Calu3 (cell line): Measurements from ENCODE around the gene LDHB. TPM values are rescaled to one million over a fixed set of nuclear protein-coding genes. Genes with fewer than 3 reads are reported as not detected.
A peak's percentile ranks its signal among the peaks of the same experiment; 100 is the strongest.

Experiments used
- BruUV-seq: library from RNA; stranded (reverse); fragments of 400-500 nt; replicated peaks from 2 replicates; lab custom pipeline; 2021; lab: Mats Ljungman, UMichigan
- CTCF ChIA-PET: fragments of 300-600 bp; sonication (Branson Sonifier 250); formaldehyde crosslinking; loops from one replicate; lab custom pipeline; 2022; ENCODE audit warnings: antibody characterized with exemption; lab: Charles Lee
- DNase-seq: peaks from one replicate; pipeline ENCODE4 v3.0.0; 2022
- H3K27ac Mint-ChIP-seq: one replicate; pipeline ENCODE4 v1.8.0; 2022; ENCODE audit warnings: mixed read lengths; ENCODE audit not compliant: unreplicated experiment
- H3K27me3 Mint-ChIP-seq: one replicate; pipeline ENCODE4 v1.8.0; 2022; ENCODE audit warnings: mixed read lengths; ENCODE audit not compliant: unreplicated experiment
- H3K36me3 Mint-ChIP-seq: one replicate; pipeline ENCODE4 v1.8.0; 2022; ENCODE audit warnings: mild to moderate bottlenecking, moderate library complexity, mixed read lengths; ENCODE audit not compliant: insufficient read depth, unreplicated experiment
- H3K4me1 Mint-ChIP-seq: one replicate; pipeline ENCODE4 v1.8.0; 2022; ENCODE audit warnings: mild to moderate bottlenecking, low read depth, mixed read lengths; ENCODE audit not compliant: unreplicated experiment
- H3K4me3 Mint-ChIP-seq: one replicate; pipeline ENCODE4 v1.8.0; 2022; ENCODE audit warnings: mild to moderate bottlenecking, low read depth, moderate library complexity, mixed read lengths; ENCODE audit not compliant: unreplicated experiment
- H3K9me3 Mint-ChIP-seq: one replicate; pipeline ENCODE4 v1.8.0; 2022; ENCODE audit warnings: low read depth, mixed read lengths; ENCODE audit not compliant: unreplicated experiment
- intact Hi-C: fragments of 100-400 bp; cut with micrococcal nuclease; formaldehyde crosslinking; loops from one replicate; pipeline ENCODE4 v1.10.0; 2022; ENCODE audit not compliant: unreplicated experiment
- total RNA-seq: library from RNA; stranded (reverse); gene quantifications from 2 replicates; pipeline ENCODE4 v1.2.3, GENCODE V29; 2022
- TF ChIP-seq, protein P1 (sequence below): fragments of 200-600 bp; IDR thresholded peaks from one replicate; pipeline ENCODE4 v1.8.0; 2022; ENCODE audit warnings: antibody characterized with exemption; ENCODE audit not compliant: unreplicated experiment

LDHB gene
- total RNA-seq, 1 experiment from 2014 or later: 826 TPM

DNA sequence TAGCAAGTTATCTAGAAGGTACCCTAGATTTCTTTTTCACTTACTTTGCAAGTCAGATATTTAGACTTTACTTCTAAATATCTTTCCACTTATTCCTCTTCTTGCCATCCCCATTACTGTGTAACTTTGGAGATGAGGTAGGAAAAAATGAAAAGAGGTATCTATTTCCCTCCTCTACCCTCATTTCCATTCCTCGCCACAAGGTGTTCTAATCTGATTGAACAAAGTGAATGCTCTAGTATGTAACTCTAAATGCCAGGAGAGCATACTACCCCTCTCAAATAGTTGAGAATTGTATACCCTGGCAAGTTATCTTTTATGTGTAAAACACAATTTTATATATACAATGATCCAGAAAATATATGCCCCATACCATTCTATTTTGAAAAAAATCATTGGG, 1.7 kb upstream of the LDHB start:
- Mint-ChIP-seq H3K9me3 (no peaks in the 10 kb centered on the region), H3K4me3 (no peak overlapping the region), H3K4me1 (peaks cover 13% of the 10 kb centered on the region), H3K27ac (no peak overlapping the region), H3K27me3 (no peaks in the 10 kb centered on the region), H3K36me3 (peaks cover 33% of the 10 kb centered on the region)
- CTCF ChIA-PET: no interaction called here
- intact Hi-C loops: no loop called here
- DNase-seq: no peak
- no TSS peak for BruUV-seq
- TF ChIP-seq, protein P1, sequence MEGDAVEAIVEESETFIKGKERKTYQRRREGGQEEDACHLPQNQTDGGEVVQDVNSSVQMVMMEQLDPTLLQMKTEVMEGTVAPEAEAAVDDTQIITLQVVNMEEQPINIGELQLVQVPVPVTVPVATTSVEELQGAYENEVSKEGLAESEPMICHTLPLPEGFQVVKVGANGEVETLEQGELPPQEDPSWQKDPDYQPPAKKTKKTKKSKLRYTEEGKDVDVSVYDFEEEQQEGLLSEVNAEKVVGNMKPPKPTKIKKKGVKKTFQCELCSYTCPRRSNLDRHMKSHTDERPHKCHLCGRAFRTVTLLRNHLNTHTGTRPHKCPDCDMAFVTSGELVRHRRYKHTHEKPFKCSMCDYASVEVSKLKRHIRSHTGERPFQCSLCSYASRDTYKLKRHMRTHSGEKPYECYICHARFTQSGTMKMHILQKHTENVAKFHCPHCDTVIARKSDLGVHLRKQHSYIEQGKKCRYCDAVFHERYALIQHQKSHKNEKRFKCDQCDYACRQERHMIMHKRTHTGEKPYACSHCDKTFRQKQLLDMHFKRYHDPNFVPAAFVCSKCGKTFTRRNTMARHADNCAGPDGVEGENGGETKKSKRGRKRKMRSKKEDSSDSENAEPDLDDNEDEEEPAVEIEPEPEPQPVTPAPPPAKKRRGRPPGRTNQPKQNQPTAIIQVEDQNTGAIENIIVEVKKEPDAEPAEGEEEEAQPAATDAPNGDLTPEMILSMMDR: no peak

DNA sequence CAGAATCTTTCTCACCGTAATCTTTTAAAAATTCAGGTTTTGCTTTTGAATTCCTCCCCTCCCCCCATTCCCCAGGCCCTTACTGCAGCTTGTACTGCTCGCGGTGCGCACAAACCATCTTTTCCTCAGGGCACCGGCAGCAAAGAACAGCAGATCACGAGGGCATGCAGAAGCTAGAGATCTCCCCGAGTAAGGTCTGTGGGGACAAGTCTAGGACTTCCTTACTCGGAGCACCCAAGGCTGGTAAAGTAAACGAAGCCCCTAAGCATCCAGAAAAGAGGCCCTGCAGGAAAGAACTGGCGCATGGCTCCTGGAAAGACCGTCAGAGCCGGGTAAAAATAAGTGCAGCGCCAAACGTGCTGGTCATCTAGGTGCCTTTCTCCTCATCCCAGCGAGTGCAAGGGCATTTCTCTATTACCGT, 727 bp downstream of the LDHB start:
- intact Hi-C loops: loop anchor here (2.0 kb wide), 1 partner anchor 18 kb away; no protein-coding TSS in a partner anchor
- Mint-ChIP-seq H3K36me3 (peaks cover 45% of the 10 kb centered on the region), H3K9me3 (no peaks in the 10 kb centered on the region), H3K4me1 (peaks cover 31% of the 10 kb centered on the region), H3K27me3 (no peaks in the 10 kb centered on the region), H3K27ac (peak overlapping the region; percentile 76), H3K4me3 (peak overlapping the region; percentile 85)
- no TSS peak for BruUV-seq
- TF ChIP-seq, protein P1: no peak
- DNase-seq: no peak
- CTCF ChIA-PET: interaction anchor here (0.6 to 1.0 kb wide), 2 partner anchors 16 to 19 kb away, joined by 3 to 4 read pairs; no protein-coding TSS in a partner anchor

DNA sequence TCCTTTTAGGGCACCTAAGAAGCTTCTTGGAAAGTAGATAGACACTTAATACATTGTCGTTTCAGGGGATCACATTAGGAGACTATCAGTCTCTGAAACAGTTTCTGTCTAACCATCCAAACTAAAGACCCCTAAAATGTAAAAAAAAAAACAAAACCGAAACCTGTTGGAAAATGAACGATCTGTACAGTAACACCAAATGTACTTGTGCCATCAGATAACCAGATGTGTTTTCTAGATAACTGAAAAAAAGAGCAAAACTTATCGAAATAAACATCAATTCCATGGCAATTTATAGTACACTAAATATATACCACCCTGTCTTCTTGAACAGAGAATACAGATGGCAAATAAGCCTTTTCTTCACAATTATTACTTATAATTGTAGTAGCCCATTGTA, 2.1 kb downstream of the LDHB start:
- no TSS peak for BruUV-seq
- Mint-ChIP-seq H3K4me1 (peaks cover 44% of the 10 kb centered on the region), H3K27ac (peak overlapping the region; percentile 27), H3K27me3 (no peaks in the 10 kb centered on the region), H3K36me3 (peaks cover 52% of the 10 kb centered on the region), H3K4me3 (peak overlapping the region; percentile 85), H3K9me3 (no peaks in the 10 kb centered on the region)
- CTCF ChIA-PET: no interaction called here
- intact Hi-C loops: no loop called here
- TF ChIP-seq, protein P1: no peak
- DNase-seq: no peak

DNA sequence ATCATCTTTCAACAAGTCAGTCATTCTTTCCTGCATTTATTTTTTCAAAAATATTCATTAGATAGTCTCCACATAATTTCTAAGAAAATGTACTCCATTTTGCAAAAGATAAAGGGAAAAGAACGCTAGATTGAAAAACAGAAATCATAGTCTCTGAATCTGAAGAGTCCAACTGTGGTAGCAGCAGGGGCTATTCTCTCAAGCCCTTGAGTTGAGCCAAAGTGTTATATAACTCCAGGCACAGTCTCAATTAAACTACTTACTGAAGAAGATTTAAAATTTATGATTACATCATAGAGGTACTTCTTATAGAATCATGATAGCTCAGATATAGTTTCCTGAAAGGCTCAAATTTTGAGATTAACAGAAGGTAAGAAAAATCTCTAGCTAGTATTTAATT, 5.8 kb downstream of the LDHB start:
- Mint-ChIP-seq H3K9me3 (no peaks in the 10 kb centered on the region), H3K4me3 (no peak overlapping the region), H3K27ac (no peak overlapping the region), H3K36me3 (peaks cover 73% of the 10 kb centered on the region), H3K27me3 (no peaks in the 10 kb centered on the region), H3K4me1 (peaks cover 73% of the 10 kb centered on the region)
- intact Hi-C loops: no loop called here
- no TSS peak for BruUV-seq
- no peak for DNase-seq
- CTCF ChIA-PET: no interaction called here
- TF ChIP-seq, protein P1: no peak
